Lower lobe of right lung (tissue), 2 donors: ENCODE measurements around the gene SYT14. TPM values are rescaled to one million over a fixed set of nuclear protein-coding genes. Genes with fewer than 3 reads are reported as not detected.

Experiments
- ATAC-seq, 2 donors: fragments of 200-7000 bp; cut with Tn5 transposase; one replicate each; pipeline ENCODE4 v1.9.1; 2020 to 2022; ENCODE audit warnings: mild to moderate bottlenecking in 2 of 2, moderate library complexity in 2 of 2
- DNase-seq: peaks from one replicate; pipeline ENCODE4 v3.0.0-alpha.2; 2020
- H3K27ac ChIP-seq: fragments of 200-600 bp; one replicate; pipeline ENCODE4 v1.8.0; 2022
- H3K27me3 ChIP-seq: fragments of 200-600 bp; one replicate; pipeline ENCODE4 v1.8.0; 2022; ENCODE audit warnings: low read depth
- H3K36me3 ChIP-seq: fragments of 200-600 bp; one replicate; pipeline ENCODE4 v1.8.0; 2022; ENCODE audit warnings: mild to moderate bottlenecking
- H3K4me1 ChIP-seq: fragments of 200-600 bp; one replicate; pipeline ENCODE4 v1.8.0; 2022
- H3K4me3 ChIP-seq: fragments of 200-600 bp; one replicate; pipeline ENCODE4 v1.8.0; 2022; ENCODE audit warnings: mild to moderate bottlenecking
- H3K9me3 ChIP-seq: fragments of 200-600 bp; one replicate; pipeline ENCODE4 v1.8.0; 2022
- CTCF ChIP-seq: fragments of 200-600 bp; IDR thresholded peaks from one replicate; pipeline ENCODE4 v1.8.0; 2022; ENCODE audit warnings: antibody characterized with exemption, mild to moderate bottlenecking
- intact Hi-C: fragments of 100-400 bp; cut with DNase I; formaldehyde crosslinking; loops from one replicate; pipeline ENCODE4 v1.11.0; 2022
- total RNA-seq: library from RNA; stranded (reverse); fragmentation: NEBNext Ultra II Directional; extraction: Animal tissue kit (Norgen Biotek cat#: 25700); gene quantifications from one replicate; pipeline ENCODE4 v1.2.1, GENCODE V29; 2021
- donor health status: DM: no; HTN: yes; CAD: no; lungs with severe emphysema.

The SYT14 gene
- total RNA-seq, 1 donor from 2014 or later: not detected

- Histone ChIP-seq H3K36me3 (no peaks in the 10 kb centered on the region), H3K9me3 (no peaks in the 10 kb centered on the region), H3K27ac (no peak overlapping the region), H3K27me3 (no peaks in the 10 kb centered on the region), H3K4me1 (no peaks in the 10 kb centered on the region), H3K4me3 (no peak overlapping the region)
- no peak for DNase-seq
- ATAC-seq: no peak
- no peak for TF ChIP-seq CTCF
- intact Hi-C loops: no loop called here
Measured at GRCh38 chr1:209983953-209984352, 45.9 kb downstream of the SYT14 start.

GRCh38 chr1:209985002-209985401 is 47.0 kb downstream of the SYT14 start:
- H3K27me3 ChIP-seq: no peaks in the 10 kb centered on the region
- no peak for TF ChIP-seq CTCF
- DNase-seq (no peak), ATAC-seq (no peak)
- intact Hi-C loops: no loop called here
- no peaks in the 10 kb centered on the region for H3K36me3 ChIP-seq
- no peak overlapping the region for H3K4me3 ChIP-seq
- no peak overlapping the region for H3K27ac ChIP-seq
- no peaks in the 10 kb centered on the region for H3K4me1 ChIP-seq
- no peaks in the 10 kb centered on the region for H3K9me3 ChIP-seq

- intact Hi-C loops: no loop called here
- DNase-seq (no peak), ATAC-seq (no peak)
Measured at GRCh38 chr1:209988706-209989105, 50.7 kb downstream of the SYT14 start.

DNA sequence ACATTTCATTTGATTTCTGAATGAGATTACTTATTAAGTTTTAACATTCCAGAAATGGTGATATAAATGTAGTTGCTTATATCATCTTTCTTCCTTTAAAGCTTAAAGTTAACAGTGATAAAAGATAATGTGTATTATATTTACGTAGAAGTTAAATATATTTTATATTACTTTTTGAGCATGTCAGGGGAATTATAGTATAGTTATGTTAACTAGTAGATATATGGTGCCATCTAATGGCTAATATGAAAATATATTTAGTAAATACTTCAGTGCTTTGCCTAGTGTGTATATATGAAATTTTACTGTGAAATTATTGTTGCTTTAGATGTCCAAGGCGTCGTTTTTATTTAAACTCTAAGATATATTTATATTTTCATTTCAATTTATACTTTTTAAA is 51.5 kb downstream of the SYT14 start:
- no peaks in the 10 kb centered on the region for H3K9me3 ChIP-seq
- H3K27me3 ChIP-seq: no peaks in the 10 kb centered on the region
- TF ChIP-seq CTCF: peak; percentile 14
- H3K36me3 ChIP-seq: no peaks in the 10 kb centered on the region
- intact Hi-C loops: no loop called here
- H3K4me3 ChIP-seq: no peak overlapping the region
- no peak for DNase-seq
- H3K4me1 ChIP-seq: no peaks in the 10 kb centered on the region
- no peak for ATAC-seq
- no peak overlapping the region for H3K27ac ChIP-seq

More at GRCh38 chr1:209988706-209989105, 50.7 kb downstream of the SYT14 start:
- no peak overlapping the region for H3K4me3 ChIP-seq
- H3K4me1 ChIP-seq: no peaks in the 10 kb centered on the region
- H3K27me3 ChIP-seq: no peaks in the 10 kb centered on the region
- TF ChIP-seq CTCF: no peak
- H3K9me3 ChIP-seq: no peaks in the 10 kb centered on the region
- H3K27ac ChIP-seq: no peak overlapping the region
- H3K36me3 ChIP-seq: no peaks in the 10 kb centered on the region

- intact Hi-C loops: no loop called here
- DNase-seq: no peak
Measured at GRCh38 chr1:209993061-209993830, 55.2 kb downstream of the SYT14 start.

More at GRCh38 chr1:209993061-209993830, 55.2 kb downstream of the SYT14 start:
- peaks cover 4% of the 10 kb centered on the region for H3K27me3 ChIP-seq
- no peak for TF ChIP-seq CTCF
- ATAC-seq: no peak
- no peaks in the 10 kb centered on the region for H3K9me3 ChIP-seq
- H3K4me3 ChIP-seq: no peak overlapping the region
- no peaks in the 10 kb centered on the region for H3K4me1 ChIP-seq
- H3K36me3 ChIP-seq: no peaks in the 10 kb centered on the region
- no peak overlapping the region for H3K27ac ChIP-seq
